ENCODE measurements around the gene KCNK17. TPM values are rescaled to one million over a fixed set of nuclear protein-coding genes. Genes with fewer than 3 reads are reported as not detected.

KCNK17 gene
- total RNA-seq, 4 donors from 2014 or later: 0.39 TPM; not detected in 3

- intact Hi-C loops (cut with DNase I; ENCODE audit: low total_unique reads): no loop called here
- no peak for DNase-seq (ENCODE audit: low spot score in 2 of 2)
- H3K4me3 ChIP-seq (ENCODE audit: low read depth, poor library complexity, severe bottlenecking): no peak overlapping the region
- TF ChIP-seq CTCF (IDR thresholded peaks at IDR 0.05): no peak
- TF ChIP-seq POLR2A (IDR thresholded peaks at IDR 0.05): no peak
- WGBS, 2 donors: 95 to 98% methylated on average over 2 of the region's 2 CpGs
Measured at GRCh38 chr6:39260456-39260855, 53.8 kb downstream of the KCNK17 start.

- H3K4me3 ChIP-seq (ENCODE audit: low read depth, poor library complexity, severe bottlenecking): no peak overlapping the region
- no peak for DNase-seq (ENCODE audit: low spot score in 2 of 2)
- TF ChIP-seq CTCF (IDR thresholded peaks at IDR 0.05) (no peak), POLR2A (IDR thresholded peaks at IDR 0.05) (no peak)
- intact Hi-C loops (cut with DNase I; ENCODE audit: low total_unique reads): no loop called here
- 82 to 84% methylated on average over 2 of the region's 2 CpGs for WGBS, 2 donors
Measured at GRCh38 chr6:39256294-39256940, 57.8 kb downstream of the KCNK17 start.

- no peak for TF ChIP-seq CTCF (IDR thresholded peaks at IDR 0.05)
- TF ChIP-seq POLR2A (IDR thresholded peaks at IDR 0.05): no peak
- intact Hi-C loops (cut with DNase I; ENCODE audit: low total_unique reads): no loop called here
- no peak for DNase-seq (ENCODE audit: low spot score in 2 of 2)
- WGBS, 2 donors: 92 to 94% methylated on average over 4 of the region's 4 CpGs
- no peak overlapping the region for H3K4me3 ChIP-seq (ENCODE audit: low read depth, poor library complexity, severe bottlenecking)
Measured at GRCh38 chr6:39254999-39255535, 59.2 kb downstream of the KCNK17 start.

GRCh38 chr6:39251406-39251805, 62.8 kb downstream of the KCNK17 start:
- no peak for TF ChIP-seq POLR2A (IDR thresholded peaks at IDR 0.05)
- intact Hi-C loops (cut with DNase I; ENCODE audit: low total_unique reads): no loop called here
- 35 to 36% methylated on average over 8 of the region's 8 CpGs for WGBS, 2 donors
- no peak for DNase-seq (ENCODE audit: low spot score in 2 of 2)
- H3K4me3 ChIP-seq (ENCODE audit: low read depth, poor library complexity, severe bottlenecking): no peak overlapping the region

GRCh38 chr6:39250507-39250906, 63.7 kb downstream of the KCNK17 start:
- no peak for TF ChIP-seq POLR2A (IDR thresholded peaks at IDR 0.05)
- TF ChIP-seq CTCF (IDR thresholded peaks at IDR 0.05): no peak
- no peak overlapping the region for H3K4me3 ChIP-seq (ENCODE audit: low read depth, poor library complexity, severe bottlenecking)
- DNase-seq (ENCODE audit: low spot score in 2 of 2): no peak
- intact Hi-C loops (cut with DNase I; ENCODE audit: low total_unique reads): no loop called here

- TF ChIP-seq CTCF (IDR thresholded peaks at IDR 0.05) (no peak), POLR2A (IDR thresholded peaks at IDR 0.05) (no peak)
- no peak overlapping the region for H3K4me3 ChIP-seq (ENCODE audit: low read depth, poor library complexity, severe bottlenecking)
- intact Hi-C loops (cut with DNase I; ENCODE audit: low total_unique reads): no loop called here
- DNase-seq (ENCODE audit: low spot score in 2 of 2): no peak
- WGBS, 2 donors: 92 to 100% methylated on average over 1 of the region's 1 CpG
Measured at GRCh38 chr6:39249278-39249677, 64.9 kb downstream of the KCNK17 start.

Other genes with a start within 250 kb of the KCNK17 start
- gene SAYSD1, start 199.2 kb downstream of the KCNK17 start, total RNA-seq: 10 to 100 TPM in 3 of 4 donors, 1 to 10 TPM in 1; 9.1 to 16.5 (median 15.1) TPM
- 100 to 1,000 TPM in 1 of 4 donors, 10 to 100 TPM in 3; 10.0 to 110 (median 49.7) TPM for gene KCNK5, start 84.9 kb downstream of the KCNK17 start, total RNA-seq
- not detected for gene KCNK16, start 8.3 kb upstream of the KCNK17 start, total RNA-seq